ENCODE data around the gene RBM18.

The RBM18 gene

GRCh38 chr9:122209451-122209850 lies 55.2 kb downstream of the RBM18 start:
- H2AFZ ChIP-seq (ENCODE audit: low read length) = no peak overlapping the region
- no peak overlapping the region for H3K9ac ChIP-seq (ENCODE audit: low read length)
- H3F3A ChIP-seq (ENCODE audit: insufficient read depth, low read length) = no peaks in the 10 kb centered on the region
- H3K36me3 ChIP-seq (ENCODE audit: insufficient read depth, low read length) = no peaks in the 10 kb centered on the region
- H3K4me3 ChIP-seq (ENCODE audit: low read depth, low read length, poor library complexity, severe bottlenecking) = no peak overlapping the region
- no peak overlapping the region for H3K27ac ChIP-seq (ENCODE audit: low read depth, low read length, poor library complexity, severe bottlenecking)
- H3K79me2 ChIP-seq (ENCODE audit: insufficient read depth, low read length) = no peaks in the 10 kb centered on the region
- TF ChIP-seq CTCF (IDR thresholded peaks at IDR 0.05; ENCODE audit: low read length) = no peak
- no peak for TF ChIP-seq EZH2 (IDR thresholded peaks at IDR 0.05; ENCODE audit: borderline replicate concordance, low read length)
- no peaks in the 10 kb centered on the region for H3K9me3 ChIP-seq (ENCODE audit: low read length)
- no peaks in the 10 kb centered on the region for H4K20me1 ChIP-seq (ENCODE audit: insufficient read depth, low read length)
- no peaks in the 10 kb centered on the region; the same call in 1 of the 2 replicates for H3K27me3 ChIP-seq (ENCODE audit: insufficient read depth, low read length)
- H3K4me2 ChIP-seq (ENCODE audit: low read length) = no peak overlapping the region
- no peaks in the 10 kb centered on the region for H3K9me2 ChIP-seq (ENCODE audit: low read depth, low read length)
- H3K4me1 ChIP-seq (ENCODE audit: insufficient read depth, low read length, severe bottlenecking) = peaks cover 7% of the 10 kb centered on the region

- no peaks in the 10 kb centered on the region for H3F3A ChIP-seq (ENCODE audit: insufficient read depth, low read length)
- H3K27me3 ChIP-seq (ENCODE audit: insufficient read depth, low read length) = no peaks in the 10 kb centered on the region; the same call in 1 of the 2 replicates
- no peaks in the 10 kb centered on the region for H3K9me3 ChIP-seq (ENCODE audit: low read length)
- H3K79me2 ChIP-seq (ENCODE audit: insufficient read depth, low read length) = no peaks in the 10 kb centered on the region
- no peak overlapping the region for H3K4me3 ChIP-seq (ENCODE audit: low read depth, low read length, poor library complexity, severe bottlenecking)
- H3K27ac ChIP-seq (ENCODE audit: low read depth, low read length, poor library complexity, severe bottlenecking) = no peak overlapping the region
- H3K4me1 ChIP-seq (ENCODE audit: insufficient read depth, low read length, severe bottlenecking) = no peaks in the 10 kb centered on the region
- no peaks in the 10 kb centered on the region for H4K20me1 ChIP-seq (ENCODE audit: insufficient read depth, low read length)
- no peak overlapping the region for H2AFZ ChIP-seq (ENCODE audit: low read length)
- no peaks in the 10 kb centered on the region for H3K36me3 ChIP-seq (ENCODE audit: insufficient read depth, low read length)
- TF ChIP-seq CTCF (IDR thresholded peaks at IDR 0.05; ENCODE audit: low read length) (no peak), EZH2 (IDR thresholded peaks at IDR 0.05; ENCODE audit: borderline replicate concordance, low read length) (no peak)
- no peak overlapping the region for H3K9ac ChIP-seq (ENCODE audit: low read length)
- H3K9me2 ChIP-seq (ENCODE audit: low read depth, low read length) = no peaks in the 10 kb centered on the region
- no peak overlapping the region for H3K4me2 ChIP-seq (ENCODE audit: low read length)
Observed at GRCh38 chr9:122207096-122207495, 57.5 kb downstream of the RBM18 start.

- TF ChIP-seq CTCF (IDR thresholded peaks at IDR 0.05; ENCODE audit: low read length) (no peak), EZH2 (IDR thresholded peaks at IDR 0.05; ENCODE audit: borderline replicate concordance, low read length) (no peak)
- H3F3A ChIP-seq (ENCODE audit: insufficient read depth, low read length) = no peaks in the 10 kb centered on the region
- H3K4me3 ChIP-seq (ENCODE audit: low read depth, low read length, poor library complexity, severe bottlenecking) = no peak overlapping the region
- no peaks in the 10 kb centered on the region for H3K79me2 ChIP-seq (ENCODE audit: insufficient read depth, low read length)
- H3K27ac ChIP-seq (ENCODE audit: low read depth, low read length, poor library complexity, severe bottlenecking) = no peak overlapping the region
- H3K9me2 ChIP-seq (ENCODE audit: low read depth, low read length) = no peaks in the 10 kb centered on the region
- H3K9me3 ChIP-seq (ENCODE audit: low read length) = no peaks in the 10 kb centered on the region
- H3K4me2 ChIP-seq (ENCODE audit: low read length) = no peak overlapping the region
- H4K20me1 ChIP-seq (ENCODE audit: insufficient read depth, low read length) = no peaks in the 10 kb centered on the region
- H3K4me1 ChIP-seq (ENCODE audit: insufficient read depth, low read length, severe bottlenecking) = no peaks in the 10 kb centered on the region
- H2AFZ ChIP-seq (ENCODE audit: low read length) = no peak overlapping the region
- no peaks in the 10 kb centered on the region; the same call in 1 of the 2 replicates for H3K27me3 ChIP-seq (ENCODE audit: insufficient read depth, low read length)
- H3K36me3 ChIP-seq (ENCODE audit: insufficient read depth, low read length) = no peaks in the 10 kb centered on the region
- H3K9ac ChIP-seq (ENCODE audit: low read length) = no peak overlapping the region
Observed at GRCh38 chr9:122206118-122207046, 58.3 kb downstream of the RBM18 start.
